HepG2 (cell line): Measurements from ENCODE around the gene EPC2. TPM values are rescaled to one million over a fixed set of nuclear protein-coding genes. Genes with fewer than 3 reads are reported as not detected.

Experiments used
- ARID3A ChIP-seq: IDR thresholded peaks from 2 replicates; pipeline ENCODE4 v1.6.1; 2012; ENCODE audit warnings: low read depth, low read length, improper control_type of control experiment
- ATF6 ChIP-seq: sonication (generic); formaldehyde crosslinking; conservative IDR thresholded peaks from 2 replicates; pipeline ENCODE4 v1.4.0; 2020; ENCODE audit warnings: missing genetic modification reagents
- CEBPB ChIP-seq: IDR thresholded peaks from 2 replicates; pipeline ENCODE4 v1.6.1; 2011; ENCODE audit warnings: low read depth, low read length, improper control_type of control experiment, borderline replicate concordance
- CEBPG ChIP-seq: IDR thresholded peaks from 2 replicates; pipeline ENCODE4 v1.6.1; 2016
- CREB1 ChIP-seq, 2 experiments: fragments of 450-650 bp in 1 of 2; IDR thresholded peaks; 2 replicates each; pipeline ENCODE4 v1.6.1; 2016 to 2017; ENCODE audit warnings: control low read depth in 1 of 2, mild to moderate bottlenecking in 1 of 2, missing compliant biosample characterization in 1 of 2, missing genetic modification characterization in 1 of 2
- E2F5 ChIP-seq: sonication (generic); formaldehyde crosslinking; conservative IDR thresholded peaks from 2 replicates; pipeline ENCODE4 v1.4.0; 2020; ENCODE audit warnings: missing genetic modification reagents
- FOXK2 ChIP-seq: fragments of 450-650 bp; IDR thresholded peaks from 2 replicates; pipeline ENCODE4 v1.6.1; 2016
- GATAD1 ChIP-seq: IDR thresholded peaks from 2 replicates; pipeline ENCODE4 v1.6.1; 2016; ENCODE audit warnings: missing genetic modification reagents, missing compliant biosample characterization
- HOXA3 ChIP-seq: sonication (generic); formaldehyde crosslinking; IDR thresholded peaks from 2 replicates; pipeline ENCODE4 v1.5.0; 2020; ENCODE audit warnings: missing genetic modification reagents
- KAT8 ChIP-seq: IDR thresholded peaks from 2 replicates; pipeline ENCODE4 v1.6.1; 2016; ENCODE audit warnings: missing genetic modification reagents, missing compliant biosample characterization
- MBNL3 ChIP-seq: fragments of 250-450 bp; sonication (Bioruptor Pico); conservative IDR thresholded peaks from 2 replicates; pipeline ENCODE4 v1.8.0; 2022; ENCODE audit warnings: mild to moderate bottlenecking, inconsistent platforms
- SIN3A ChIP-seq: IDR thresholded peaks from 2 replicates; pipeline ENCODE4 v1.6.1; 2011; ENCODE audit warnings: low read depth, mild to moderate bottlenecking, control low read depth, low read length, borderline replicate concordance
- TAF15 ChIP-seq: fragments of 200-400 bp; formaldehyde crosslinking; IDR thresholded peaks from one replicate; pipeline ENCODE4 v1.6.1; 2018; ENCODE audit warnings: mild to moderate bottlenecking, low read depth, low read length; ENCODE audit not compliant: poor library complexity, severe bottlenecking
- TEF ChIP-seq: sonication (generic); formaldehyde crosslinking; IDR thresholded peaks from 2 replicates; pipeline ENCODE4 v1.5.0; 2020; ENCODE audit warnings: missing genetic modification reagents
- TOPORS ChIP-seq: sonication (generic); formaldehyde crosslinking; IDR thresholded peaks from 2 replicates; pipeline ENCODE4 v1.8.0; 2023; ENCODE audit warnings: mild to moderate bottlenecking, missing genetic modification reagents
- TSC22D2 ChIP-seq: sonication (generic); formaldehyde crosslinking; IDR thresholded peaks from 2 replicates; pipeline ENCODE4 v1.5.1; 2020; ENCODE audit warnings: missing genetic modification reagents, mild to moderate bottlenecking, borderline replicate concordance
- YY1 ChIP-seq: IDR thresholded peaks from 2 replicates; pipeline ENCODE4 v1.6.1; 2011; ENCODE audit warnings: low read length, low read depth, moderate library complexity, mild to moderate bottlenecking; ENCODE audit not compliant: insufficient read depth, insufficient replicate concordance
- ZBTB26 ChIP-seq: IDR thresholded peaks from 2 replicates; pipeline ENCODE4 v1.6.1; 2016; ENCODE audit warnings: missing compliant biosample characterization, missing genetic modification reagents, borderline replicate concordance
- ZFP1 ChIP-seq: IDR thresholded peaks from 2 replicates; pipeline ENCODE4 v1.6.1; 2016
- ZNF451 ChIP-seq: sonication (generic); formaldehyde crosslinking; IDR thresholded peaks from 2 replicates; pipeline ENCODE4 v1.5.0; 2020; ENCODE audit warnings: mild to moderate bottlenecking, missing genetic modification reagents
- ZNF556 ChIP-seq: sonication (generic); formaldehyde crosslinking; IDR thresholded peaks from 2 replicates; pipeline ENCODE4 v1.4.0; 2020; ENCODE audit warnings: mild to moderate bottlenecking, missing genetic modification reagents, borderline replicate concordance
- ZNF775 ChIP-seq: sonication (generic); formaldehyde crosslinking; IDR thresholded peaks from 2 replicates; pipeline ENCODE4 v1.4.0; 2020; ENCODE audit warnings: missing genetic modification reagents, mild to moderate bottlenecking, moderate library complexity, borderline replicate concordance
- polyA plus RNA-seq, 8 experiments: library from polyadenylated mRNA; depleted of rRNA in 3 of 8; stranded (reverse) in 7 of 8; unstranded in 1 of 8; fragments of >200 nt; fragmentation: Illumina TruSeq in 4 of 8; extraction: Trizol in 4 of 8; gene quantifications; 2 replicates each; pipeline versions ENCODE4 v1.2.1 to v1.2.3, GENCODE V29; 2011 to 2016; ENCODE audit warnings: low read depth in 4 of 8, missing spikeins in 1 of 8, mixed read lengths in 1 of 8; ENCODE audit not compliant: insufficient read depth in 1 of 8
- total RNA-seq, 5 experiments: library from RNA; depleted of rRNA; stranded (reverse); fragments of >200 nt; fragmentation: Illumina TruSeq; extraction: Trizol; gene quantifications; 2 replicates each; pipeline ENCODE4 v1.2.3, GENCODE V29; 2016; ENCODE audit warnings: low read depth in 1 of 5

Gene EPC2
- total and polyA plus RNA-seq, 2 of the 13 experiments (the other 11 are each of a cell fraction or from before 2014, with no cell fraction given) = 20.5 to 22.0 TPM

GRCh38 chr2:148644883-148645538, 460 bp downstream of the EPC2 start (continued):
- 0 out of 2 replicates have a peak, but pooled peaks have one; percentile 13 for TF ChIP-seq ZBTB26 (CRISPR knock-in tag)
- TF ChIP-seq TEF = no peak
- TF ChIP-seq ZNF556 (CRISPR knock-in tag) = no peak
- peak; percentile 97 for TF ChIP-seq HOXA3 (CRISPR knock-in tag)
- TF ChIP-seq TOPORS (CRISPR knock-in tag) = no peak
- peak; percentile 98 for TF ChIP-seq YY1
- peak; percentile 75 for TF ChIP-seq CEBPG (CRISPR knock-in tag)
- peak; percentile 93 for TF ChIP-seq FOXK2
- TF ChIP-seq ZNF451 (CRISPR knock-in tag) = 0 out of 2 replicates have a peak, but pooled peaks have one; percentile 16
- TF ChIP-seq MBNL3 (CRISPR knock-in tag) = no peak
- no peak for TF ChIP-seq ZNF775
- no peak for TF ChIP-seq ARID3A
- no peak for TF ChIP-seq SIN3A
- TF ChIP-seq E2F5 = no peak; the same call in 1 of the 2 replicates
- peak; percentile 61; the same call in 1 of the 2 replicates for TF ChIP-seq KAT8 (CRISPR knock-in tag)
- no peak; the same call in 1 of the 2 replicates for TF ChIP-seq TSC22D2 (CRISPR knock-in tag)
- TF ChIP-seq CREB1 (IDR thresholded peaks at IDR 0.05) = no peak
- TF ChIP-seq CREB1 (CRISPR knock-in tag; IDR thresholded peaks at IDR 0.05) = peak; percentile 55
- TF ChIP-seq GATAD1 (CRISPR knock-in tag) = peak; percentile 86
- TF ChIP-seq ZFP1 (CRISPR knock-in tag) = 0 out of 2 replicates have a peak, but pooled peaks have one; percentile 23
- peak; percentile 49; the same call in 1 of the 2 replicates for TF ChIP-seq CEBPB
- no peak for TF ChIP-seq TAF15
- peak; percentile 76; the same call in 1 of the 2 replicates for TF ChIP-seq ATF6 (CRISPR knock-in tag)
